ENCODE results near the gene AKAP9. TPM values are rescaled to one million over a fixed set of nuclear protein-coding genes. Genes with fewer than 3 reads are reported as not detected.
A peak's percentile ranks its signal among the peaks of the same experiment; 100 is the strongest.
"Not testable (repeated sequence)": the region's sequence is repeated elsewhere in the genome, so short reads cannot be mapped to it uniquely, and the experiment has no call there.

The AKAP9 gene
- total and polyA plus RNA-seq, 9 of the 15 experiments (the other 6 are each of a cell fraction or from before 2014, with no cell fraction given), result 25.5 to 80.9 (median 46.3) TPM

DNA sequence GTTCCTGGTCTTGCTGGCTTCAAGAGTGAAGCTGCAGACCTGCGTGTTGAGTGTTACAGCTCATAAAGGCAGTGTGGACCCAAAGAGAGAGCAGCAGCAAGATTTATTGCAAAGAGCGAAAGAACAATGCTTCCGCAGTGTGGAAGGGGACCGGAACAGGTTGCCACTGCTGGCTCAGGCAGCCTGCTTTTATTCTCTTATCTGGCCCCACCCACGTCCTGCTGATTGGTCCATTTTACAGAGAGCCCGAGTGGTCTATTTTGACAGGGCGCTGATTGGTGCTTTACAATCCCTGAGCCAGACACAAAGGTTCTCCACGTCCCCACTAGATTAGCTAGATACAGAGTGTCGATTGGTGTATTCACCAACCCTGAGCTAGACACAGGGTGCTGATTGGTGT lies 202.1 kb downstream of the AKAP9 start:
- H3K4me2 ChIP-seq (ENCODE audit: insufficient read depth, low read length); DNase-seq (ENCODE audit: extremely low read depth in 1 of 4, low spot score in 3 of 4); in situ Hi-C loops (cut with MboI); ATAC-seq; H3K9ac ChIP-seq (ENCODE audit: insufficient read depth in 1 of 2, low read depth in 2 of 2, low read length in 2 of 2); BruUV-seq (replicated peaks); H3K27me3 ChIP-seq (ENCODE audit: control insufficient read depth in 2 of 2, insufficient read depth in 2 of 2, low read length in 2 of 2); POLR2A ChIA-PET; H3K4me1 ChIP-seq (replicated peaks in 1 of 2; ENCODE audit: control insufficient read depth in 2 of 2, insufficient read depth in 2 of 2, low read length in 2 of 2); intact Hi-C loops (cut with micrococcal nuclease); H3K27ac ChIP-seq (ENCODE audit: extremely low read depth, low read depth, low read length); FAIRE-seq; H3K79me2 ChIP-seq (ENCODE audit: control insufficient read depth, insufficient read depth, low read length); H3K4me3 ChIP-seq; H3K9me3 ChIP-seq (replicated peaks; ENCODE audit: control insufficient read depth, insufficient read depth, low read depth, low read length); H3K36me3 ChIP-seq (ENCODE audit: control insufficient read depth, insufficient read depth, low read length); H3K9me1 ChIP-seq (ENCODE audit: control insufficient read depth, insufficient read depth, low read length); H4K20me1 ChIP-seq (replicated peaks; ENCODE audit: control insufficient read depth, insufficient read depth, low read length): not testable (repeated sequence)
- CTCF ChIA-PET (ENCODE audit: low intra/inter-chr PET ratio), result interaction anchor here (0.6 kb wide), 1 partner anchor 263 kb away, joined by 4 read pairs; no protein-coding TSS in a partner anchor
- 63% methylated on average over 9 of the region's 9 CpGs for WGBS (ENCODE audit: insufficient coverage, low coverage, missing lambda C conversion rate)
- peak; percentile 55 for TF ChIP-seq NFYB (IDR thresholded peaks at IDR 0.05; ENCODE audit: extremely low read depth, insufficient read length)
- peak overlapping the region; percentile 44; the same call in 1 of the 2 replicates for H2AFZ ChIP-seq (ENCODE audit: low read depth, low read length)

DNA sequence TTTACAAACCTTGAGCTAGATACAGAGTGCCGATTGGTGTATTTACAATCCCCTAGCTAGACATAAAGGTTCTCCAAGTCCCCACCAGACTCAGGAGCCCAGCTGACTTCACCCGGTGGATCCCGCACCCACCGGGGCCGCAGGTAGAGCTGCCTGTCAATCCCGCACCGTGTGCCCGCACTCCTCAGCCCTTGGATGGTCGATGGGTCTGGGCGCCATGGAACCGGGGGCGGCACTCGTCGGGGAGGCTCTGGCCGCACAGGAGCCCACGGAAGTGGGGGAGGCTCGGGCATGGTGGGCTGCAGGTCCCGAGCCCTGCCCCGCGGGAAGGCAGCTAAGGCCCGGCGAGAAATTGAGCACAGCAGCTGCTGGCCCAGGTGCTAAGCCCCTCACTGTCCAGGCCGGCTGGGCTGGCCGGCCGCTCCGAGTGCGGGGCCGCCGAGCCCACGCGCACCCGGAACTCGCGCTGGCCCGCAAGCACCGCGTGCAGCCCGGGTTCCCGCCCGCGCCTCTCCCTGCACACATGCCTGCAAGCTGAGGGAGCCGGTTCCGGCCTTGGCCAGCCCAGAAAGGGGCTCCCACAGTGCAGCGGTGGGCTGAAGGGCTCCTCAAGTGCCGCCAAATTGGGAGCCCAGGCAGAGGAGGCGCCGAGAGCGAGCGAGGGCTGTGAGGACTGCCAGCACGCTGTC lies 202.7 kb downstream of the AKAP9 start:
- in situ Hi-C loops (cut with MboI); H3K36me3 ChIP-seq (ENCODE audit: control insufficient read depth, insufficient read depth, low read length); ATAC-seq; H4K20me1 ChIP-seq (replicated peaks; ENCODE audit: control insufficient read depth, insufficient read depth, low read length); DNase-seq (ENCODE audit: extremely low read depth in 1 of 4, low spot score in 3 of 4); intact Hi-C loops (cut with micrococcal nuclease); H3K9me3 ChIP-seq (replicated peaks; ENCODE audit: control insufficient read depth, insufficient read depth, low read depth, low read length); H3K4me1 ChIP-seq (replicated peaks in 1 of 2; ENCODE audit: control insufficient read depth in 2 of 2, insufficient read depth in 2 of 2, low read length in 2 of 2); H3K27ac ChIP-seq (ENCODE audit: extremely low read depth, low read depth, low read length); H3K27me3 ChIP-seq (ENCODE audit: control insufficient read depth in 2 of 2, insufficient read depth in 2 of 2, low read length in 2 of 2); H3K79me2 ChIP-seq (ENCODE audit: control insufficient read depth, insufficient read depth, low read length); H2AFZ ChIP-seq (ENCODE audit: low read depth, low read length); H3K4me3 ChIP-seq; H3K4me2 ChIP-seq (ENCODE audit: insufficient read depth, low read length); H3K9me1 ChIP-seq (ENCODE audit: control insufficient read depth, insufficient read depth, low read length); H3K9ac ChIP-seq (ENCODE audit: insufficient read depth in 1 of 2, low read depth in 2 of 2, low read length in 2 of 2); FAIRE-seq; BruUV-seq (replicated peaks): not testable (repeated sequence)
- CTCF ChIA-PET (ENCODE audit: low intra/inter-chr PET ratio), result interaction anchor here (0.6 kb wide), 1 partner anchor 264 kb away, joined by 4 read pairs; no protein-coding TSS in a partner anchor
- TF ChIP-seq, protein P1, sequence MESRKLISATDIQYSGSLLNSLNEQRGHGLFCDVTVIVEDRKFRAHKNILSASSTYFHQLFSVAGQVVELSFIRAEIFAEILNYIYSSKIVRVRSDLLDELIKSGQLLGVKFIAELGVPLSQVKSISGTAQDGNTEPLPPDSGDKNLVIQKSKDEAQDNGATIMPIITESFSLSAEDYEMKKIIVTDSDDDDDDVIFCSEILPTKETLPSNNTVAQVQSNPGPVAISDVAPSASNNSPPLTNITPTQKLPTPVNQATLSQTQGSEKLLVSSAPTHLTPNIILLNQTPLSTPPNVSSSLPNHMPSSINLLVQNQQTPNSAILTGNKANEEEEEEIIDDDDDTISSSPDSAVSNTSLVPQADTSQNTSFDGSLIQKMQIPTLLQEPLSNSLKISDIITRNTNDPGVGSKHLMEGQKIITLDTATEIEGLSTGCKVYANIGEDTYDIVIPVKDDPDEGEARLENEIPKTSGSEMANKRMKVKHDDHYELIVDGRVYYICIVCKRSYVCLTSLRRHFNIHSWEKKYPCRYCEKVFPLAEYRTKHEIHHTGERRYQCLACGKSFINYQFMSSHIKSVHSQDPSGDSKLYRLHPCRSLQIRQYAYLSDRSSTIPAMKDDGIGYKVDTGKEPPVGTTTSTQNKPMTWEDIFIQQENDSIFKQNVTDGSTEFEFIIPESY (CRISPR knock-in tag; IDR thresholded peaks at IDR 0.05), result peak; percentile 34; the same call in 1 of the 2 replicates
- POLR2A ChIA-PET, result interaction anchor here (1.0 kb wide), 1 partner anchor 125 kb away, joined by 4 read pairs; no protein-coding TSS in a partner anchor
- 88% methylated on average over 34 of the region's 50 CpGs for whole genome bisulfite sequencing (ENCODE audit: insufficient coverage, low coverage, missing lambda C conversion rate)
